COLO668 (cell line): ENCODE data around the gene TMEM234.

ENCODE experiments used
- DNase-seq: peaks from one replicate; lab custom pipeline; 2025; ENCODE audit not compliant: unreplicated experiment; lab: John Stamatoyannopoulos, UW

TMEM234 gene

GRCh38 chr1:32201011-32201855 is 20.9 kb downstream of the TMEM234 start:
- peak; percentile 79 for DNase-seq

- DNase-seq = peak; percentile 84
Measured at GRCh38 chr1:32200226-32201010, 21.7 kb downstream of the TMEM234 start, which contains the start of gene CCDC28B. CCDC28B (plus strand) TSS chr1:32200595; CDS start chr1:32201936, 1,341 bp downstream.

- peak; percentile 84 for DNase-seq
Measured at GRCh38 chr1:32199717-32200072, 22.5 kb downstream of the TMEM234 start.

GRCh38 chr1:32199043-32199716 is 23.0 kb downstream of the TMEM234 start:
- DNase-seq = no peak

- DNase-seq = no peak
Measured at GRCh38 chr1:32198237-32199042, 23.7 kb downstream of the TMEM234 start.

- DNase-seq = no peak
Measured at GRCh38 chr1:32197837-32198236, 24.3 kb downstream of the TMEM234 start.

GRCh38 chr1:32197074-32197473 is 25.1 kb downstream of the TMEM234 start:
- no peak for DNase-seq

GRCh38 chr1:32195972-32196823 is 26.0 kb downstream of the TMEM234 start:
- DNase-seq = no peak

GRCh38 chr1:32195531-32195930 is 26.6 kb downstream of the TMEM234 start:
- no peak for DNase-seq

- no peak for DNase-seq
Measured at GRCh38 chr1:32194984-32195383, 27.2 kb downstream of the TMEM234 start.

- no peak for DNase-seq
Measured at GRCh38 chr1:32192220-32192948, 29.8 kb downstream of the TMEM234 start.

GRCh38 chr1:32187850-32188249 is 34.3 kb downstream of the TMEM234 start:
- no peak for DNase-seq

- no peak for DNase-seq
Measured at GRCh38 chr1:32186491-32186890, 35.7 kb downstream of the TMEM234 start.

GRCh38 chr1:32186077-32186476 is 36.1 kb downstream of the TMEM234 start:
- no peak for DNase-seq

GRCh38 chr1:32184650-32185049 is 37.5 kb downstream of the TMEM234 start:
- no peak for DNase-seq

- DNase-seq = no peak
Measured at GRCh38 chr1:32182060-32182459, 40.1 kb downstream of the TMEM234 start.

- DNase-seq = no peak
Measured at GRCh38 chr1:32181563-32181962, 40.6 kb downstream of the TMEM234 start.

GRCh38 chr1:32181065-32181464 is 41.1 kb downstream of the TMEM234 start:
- no peak for DNase-seq
